GM12865 (cell line): ENCODE measurements around the gene SLC6A19.

Experiments used
- DNase-seq: peaks from one replicate; pipeline ENCODE4 v3.0.0; 2010; ENCODE audit warnings: low read depth
- H3K4me3 ChIP-seq: 2 replicates; pipeline ENCODE4 v1.5.1; 2011; ENCODE audit warnings: mild to moderate bottlenecking, low read depth, low read length, control low read depth
- CTCF ChIP-seq: IDR thresholded peaks from 2 replicates; pipeline ENCODE4 v1.5.1; 2011; ENCODE audit warnings: low read length, control low read depth, low read depth, inconsistent platforms; ENCODE audit not compliant: insufficient read depth; ENCODE audit errors: missing control alignments

SLC6A19 gene

GRCh38 chr5:1181451-1182359 lies 19.7 kb upstream of the SLC6A19 start:
- H3K4me3 ChIP-seq, result no peak overlapping the region
- no peak for TF ChIP-seq CTCF
- DNase-seq, result no peak

- DNase-seq, result no peak
- no peak overlapping the region for H3K4me3 ChIP-seq
- TF ChIP-seq CTCF, result no peak
Observed at GRCh38 chr5:1182360-1182632, 19.1 kb upstream of the SLC6A19 start.

DNA sequence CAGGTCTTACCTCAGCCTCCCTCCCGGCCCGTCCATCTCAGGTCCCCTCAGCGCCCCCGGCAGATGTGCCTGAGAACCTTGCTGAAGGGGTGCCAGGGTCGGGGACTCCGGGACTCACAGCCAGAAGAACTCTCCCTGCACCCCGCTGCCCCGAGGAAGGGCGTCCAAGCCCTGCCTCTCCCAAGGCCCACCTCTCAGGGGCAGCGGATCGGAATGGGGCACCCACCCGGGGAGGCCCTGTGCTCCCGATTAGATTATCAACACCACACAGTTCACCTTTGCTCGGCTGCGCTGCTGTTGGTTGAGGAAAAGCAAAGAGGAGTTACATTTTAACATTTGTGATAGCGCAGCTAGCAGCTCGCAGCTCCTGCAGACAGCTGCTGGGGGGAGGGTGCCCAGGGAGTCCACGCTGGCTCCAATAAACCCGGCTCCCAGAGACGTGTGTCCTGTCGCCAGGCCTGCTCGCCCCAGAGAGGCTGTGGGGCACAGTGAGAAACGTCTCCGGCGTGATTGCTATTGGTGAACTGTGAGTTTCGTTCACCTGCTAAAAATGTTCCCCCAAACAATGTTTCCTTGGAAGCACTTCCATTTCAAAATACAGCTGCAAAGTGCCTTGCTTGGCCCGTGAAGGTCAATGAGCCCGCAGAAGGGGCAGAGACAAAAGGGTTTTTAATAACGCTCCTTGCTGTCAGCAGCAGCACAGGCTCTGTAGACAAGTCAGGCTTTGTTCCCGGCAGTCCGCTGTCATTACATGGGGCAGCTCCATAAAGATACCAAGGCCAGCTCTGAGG lies 18.6 kb upstream of the SLC6A19 start:
- no peak for DNase-seq
- TF ChIP-seq CTCF, result no peak
- no peak overlapping the region for H3K4me3 ChIP-seq

DNA sequence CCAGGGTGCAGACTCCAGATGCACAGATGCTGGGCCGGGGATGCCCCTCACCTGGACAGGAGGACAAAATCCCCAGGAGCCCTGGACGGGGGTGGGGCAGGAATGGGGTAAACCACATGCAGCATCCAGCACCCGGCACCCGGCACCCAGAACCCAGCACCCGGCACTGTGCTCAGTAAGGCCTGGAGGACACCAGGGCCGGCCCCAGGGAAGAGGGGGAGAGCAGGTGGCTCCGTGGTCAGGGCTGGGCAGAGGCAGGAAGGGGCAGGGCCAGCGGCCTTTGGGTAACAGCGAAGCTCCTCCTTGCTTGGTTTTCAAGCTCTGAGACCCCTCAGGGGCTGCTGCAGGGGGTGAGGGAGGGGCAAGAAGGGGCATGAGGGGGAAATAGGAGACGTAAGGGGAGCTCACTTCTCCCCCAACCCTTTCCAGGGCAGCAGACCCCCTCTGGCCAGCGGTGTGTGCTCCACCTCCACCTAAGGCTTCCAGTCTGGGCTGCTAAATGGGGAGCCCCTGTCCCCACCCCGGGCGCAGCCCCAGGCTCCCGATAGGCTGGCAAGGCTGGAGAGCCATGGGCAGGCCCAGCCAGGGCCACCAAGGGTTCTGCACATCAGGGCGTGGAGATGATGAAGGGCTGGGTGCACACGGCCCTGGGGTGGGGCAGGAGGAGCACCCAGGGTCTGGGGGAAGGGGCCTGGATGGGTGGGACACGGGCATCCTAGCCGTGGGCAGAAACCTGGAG lies 17.8 kb upstream of the SLC6A19 start:
- TF ChIP-seq CTCF, result no peak
- DNase-seq, result no peak
- no peak overlapping the region for H3K4me3 ChIP-seq

GRCh38 chr5:1184163-1184470 lies 17.3 kb upstream of the SLC6A19 start:
- no peak for DNase-seq
- no peak for TF ChIP-seq CTCF
- H3K4me3 ChIP-seq, result no peak overlapping the region

DNA sequence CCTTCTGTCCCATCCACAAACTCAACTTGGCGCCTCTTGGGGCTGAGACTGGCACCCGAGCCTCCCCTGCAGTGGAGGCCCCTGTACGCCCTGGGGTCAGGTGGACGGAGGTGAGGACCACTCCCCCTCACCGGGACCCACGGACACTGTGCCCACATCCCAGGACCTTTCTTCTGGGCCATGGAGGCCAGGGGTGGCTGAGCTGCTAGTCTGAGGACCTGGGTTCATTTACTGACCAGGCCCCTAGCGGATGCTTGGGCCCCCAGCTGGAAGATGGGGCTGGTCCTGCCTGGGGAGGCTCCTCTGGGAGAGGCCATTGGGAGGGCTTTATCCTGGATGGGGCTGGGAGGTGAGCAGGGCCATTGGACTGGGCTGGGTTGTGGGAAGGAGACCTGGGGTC lies 16.9 kb upstream of the SLC6A19 start:
- H3K4me3 ChIP-seq, result no peak overlapping the region
- no peak for TF ChIP-seq CTCF
- DNase-seq, result no peak
